HG03108 (cell line): Measurements from ENCODE around the gene ZBTB14.

ENCODE experiments used
- ATAC-seq: cut with Tn5 transposase; IDR thresholded peaks from one replicate; pipeline ENCODE4 v1.9.1; 2021; ENCODE audit warnings: moderate library complexity; ENCODE audit not compliant: unreplicated experiment

The ZBTB14 gene

DNA sequence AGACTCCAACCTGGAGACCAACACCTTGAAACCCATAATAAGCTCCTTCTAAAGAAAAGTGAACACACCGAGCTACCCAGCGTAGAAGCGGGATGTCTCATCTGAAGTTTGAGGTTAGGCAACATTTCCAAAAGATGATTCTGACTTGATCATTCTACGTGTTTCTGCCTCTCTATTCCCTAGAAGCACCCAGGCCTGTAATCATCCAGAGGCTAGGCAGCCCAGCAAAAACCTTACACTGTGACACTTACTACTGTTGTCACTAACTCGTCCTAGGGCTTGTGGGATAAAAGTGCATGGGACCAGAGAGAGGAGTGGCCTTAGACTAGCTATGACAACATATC, 1.4 kb downstream of the ZBTB14 start:
- ATAC-seq = no peak

DNA sequence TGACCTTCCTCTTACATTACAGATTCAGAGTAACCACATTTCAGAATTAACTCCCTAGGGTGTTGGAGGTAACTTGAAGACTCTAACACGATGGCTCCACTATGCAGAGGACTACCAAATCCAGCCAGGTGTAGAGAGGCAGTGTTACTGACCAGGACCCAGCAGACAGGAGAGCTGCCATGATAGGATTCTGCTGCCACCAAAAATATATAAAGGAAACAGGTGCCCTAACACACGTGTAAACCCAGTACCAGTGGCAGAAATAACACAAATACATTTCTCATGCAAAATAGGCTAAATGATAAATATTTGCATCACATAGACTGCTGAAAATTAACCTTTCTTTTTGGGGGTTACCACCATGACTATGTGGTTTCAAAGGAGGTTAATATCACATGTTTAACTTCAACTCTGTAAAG, 7.0 kb downstream of the ZBTB14 start:
- peak; percentile 79 for ATAC-seq

DNA sequence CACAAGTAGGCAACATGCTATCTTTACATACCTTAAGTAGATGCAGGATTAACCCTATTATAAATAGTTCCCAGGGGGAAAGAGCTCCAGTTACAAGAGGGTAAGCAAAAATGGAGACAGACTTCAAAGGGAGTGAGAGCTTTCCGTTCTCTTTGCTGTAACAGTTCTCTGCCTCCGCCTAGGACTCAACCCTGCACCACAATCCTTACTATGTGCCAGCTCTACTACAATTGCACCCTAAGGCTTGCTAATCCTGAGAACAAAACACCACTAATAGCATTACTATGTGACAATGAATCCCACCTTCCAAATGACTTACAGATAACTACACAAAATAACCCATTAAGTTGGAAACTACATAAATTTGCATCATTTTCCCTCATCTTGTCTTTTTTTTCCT, 7.7 kb downstream of the ZBTB14 start:
- no peak for ATAC-seq

DNA sequence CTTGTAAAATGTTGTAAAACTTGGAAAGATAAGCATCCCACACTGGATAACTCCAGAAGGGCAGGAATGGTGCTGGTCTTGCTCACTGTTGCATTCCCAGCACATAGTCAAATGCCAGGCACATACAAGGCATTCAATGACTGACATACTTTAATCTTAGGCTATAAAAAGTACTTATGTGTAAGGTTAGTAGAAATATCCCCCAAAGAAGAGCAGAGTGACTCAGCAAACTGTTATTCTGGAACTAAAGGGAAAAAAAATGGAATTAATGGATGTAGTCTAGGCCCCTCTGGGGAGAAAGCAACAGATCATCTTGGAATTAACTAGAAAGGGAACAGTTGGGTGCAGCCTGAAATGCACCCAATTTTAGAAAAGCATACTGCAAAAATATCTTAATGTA, 9.0 kb downstream of the ZBTB14 start:
- no peak for ATAC-seq

DNA sequence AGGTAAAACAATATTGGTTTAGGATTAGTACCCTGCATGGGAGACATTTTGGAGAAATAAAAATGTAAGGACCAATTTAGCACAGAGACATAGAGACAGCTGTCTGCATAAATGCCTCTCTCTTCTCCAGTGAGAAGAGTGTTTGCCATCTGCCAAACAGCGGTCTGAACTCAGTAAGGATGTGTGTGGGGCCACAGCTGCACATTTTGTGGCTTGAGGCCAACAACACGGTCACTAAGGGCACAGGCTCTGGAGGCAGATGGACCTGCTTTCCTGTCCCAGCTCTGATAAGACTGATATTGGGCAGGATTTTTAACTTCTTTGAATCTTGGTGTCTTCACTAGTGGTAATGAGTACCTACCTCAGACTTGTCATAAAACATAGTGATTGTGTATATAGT, 10.2 kb downstream of the ZBTB14 start:
- ATAC-seq = no peak

DNA sequence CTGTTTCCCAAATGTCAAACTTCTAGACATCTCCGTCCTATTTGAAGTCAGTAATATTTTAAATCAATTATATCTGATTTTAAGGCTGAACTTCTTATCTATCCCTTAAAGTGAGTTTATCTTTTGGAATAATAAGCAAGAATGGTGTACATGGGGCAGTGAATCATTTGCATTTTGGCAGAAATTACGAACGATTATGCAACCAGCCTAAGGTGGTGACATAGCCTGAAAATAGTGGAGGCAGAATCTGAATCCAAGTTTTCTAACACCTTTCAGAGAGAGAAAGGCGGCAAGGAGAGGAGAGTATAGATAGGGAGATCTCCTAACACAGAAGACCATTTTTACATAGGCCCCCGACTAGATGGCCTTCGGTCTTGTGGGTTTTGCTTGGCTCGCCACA, 10.7 kb downstream of the ZBTB14 start:
- no peak for ATAC-seq

DNA sequence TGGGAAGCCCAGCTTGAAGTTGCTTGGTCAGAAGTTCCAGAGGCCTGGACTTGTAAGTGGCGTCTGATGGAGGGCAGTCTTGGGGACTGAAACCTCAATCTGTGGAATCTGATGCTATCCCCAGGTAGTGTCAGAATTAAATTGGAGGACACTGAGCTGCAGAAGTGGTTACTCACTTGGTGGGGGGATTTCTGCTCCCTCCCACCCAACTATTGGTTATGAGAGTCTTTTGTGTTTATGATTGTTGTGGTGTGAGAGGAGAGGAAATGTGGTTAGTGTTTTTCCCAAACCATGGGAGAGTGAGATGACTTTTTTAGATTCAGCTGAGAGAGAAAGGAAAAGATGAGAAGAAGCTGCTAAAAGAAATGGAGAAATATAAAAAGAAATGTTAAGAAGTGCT, 12.8 kb downstream of the ZBTB14 start:
- ATAC-seq = no peak

DNA sequence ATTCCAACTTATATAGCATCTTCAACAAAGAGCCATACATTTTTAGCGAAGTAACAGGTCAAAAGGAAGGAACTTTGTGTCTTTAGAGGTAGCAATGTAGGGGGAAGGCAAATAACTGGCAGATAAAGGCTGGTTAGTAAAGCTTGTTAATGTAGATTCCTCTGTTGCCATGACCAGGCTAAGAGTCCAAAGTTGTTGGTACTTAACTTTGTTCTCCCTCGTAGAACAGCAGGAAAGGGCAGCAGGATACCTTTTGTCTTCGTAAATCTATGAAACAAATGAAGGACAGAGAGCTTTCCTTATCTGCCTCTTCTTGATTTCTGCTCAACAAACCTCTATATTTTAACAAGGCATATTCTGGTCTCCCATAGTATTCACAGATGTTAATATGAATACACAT, 18.6 kb downstream of the ZBTB14 start:
- no peak for ATAC-seq

DNA sequence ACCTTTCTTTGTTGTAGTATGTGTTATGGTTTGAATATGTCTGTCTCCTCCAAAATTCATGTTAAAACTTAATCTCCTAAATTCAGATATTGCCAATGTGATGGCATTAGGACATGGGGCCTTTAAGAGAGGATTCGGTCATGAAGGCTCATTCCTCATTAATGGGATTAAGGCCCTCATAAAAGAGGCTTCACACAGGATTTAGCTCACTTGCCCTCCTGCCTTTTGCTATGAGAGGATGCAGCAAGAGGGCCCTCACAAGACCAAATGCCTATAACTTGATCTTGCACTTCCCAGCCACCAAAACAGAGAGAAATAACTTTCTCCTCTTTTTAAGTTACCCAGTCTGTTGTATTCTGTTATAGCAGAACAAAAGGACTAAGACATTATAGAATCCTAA, 19.7 kb downstream of the ZBTB14 start:
- ATAC-seq = no peak

DNA sequence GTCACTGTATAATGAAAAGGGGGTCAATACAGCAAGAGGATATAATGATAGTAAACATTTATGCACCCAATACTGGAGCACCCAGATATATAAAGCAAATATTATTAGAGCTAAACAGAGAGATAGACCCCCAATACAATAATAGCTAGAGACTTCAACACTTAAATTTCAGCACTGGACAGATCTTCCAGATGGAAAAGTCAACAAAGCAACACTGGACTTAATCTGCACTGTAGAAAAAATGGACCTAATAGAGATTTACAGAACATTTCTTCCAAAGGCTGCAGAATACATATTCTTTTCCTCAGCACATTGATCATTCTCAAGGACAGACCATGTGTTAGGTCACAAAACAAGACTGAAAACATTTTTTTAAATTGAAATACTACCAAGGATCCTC, 26.7 kb downstream of the ZBTB14 start:
- no peak for ATAC-seq

DNA sequence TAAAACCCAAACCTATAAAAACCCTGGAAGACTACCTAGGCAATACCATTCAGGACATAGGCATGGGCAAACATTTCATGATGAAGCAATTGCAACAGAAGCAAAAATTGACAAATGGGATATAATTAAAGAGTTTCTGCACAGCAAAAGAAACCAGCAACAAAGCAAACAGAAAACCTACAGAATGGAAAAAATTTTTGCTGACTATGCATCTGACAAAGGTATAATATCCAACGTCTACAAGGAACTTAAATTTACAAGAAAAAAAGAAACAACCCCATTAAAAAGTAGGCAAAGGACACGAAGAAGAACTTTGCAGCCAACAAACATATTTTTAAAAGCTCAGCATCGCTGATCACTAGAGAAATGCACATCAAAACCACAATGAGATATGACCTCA, 28.8 kb downstream of the ZBTB14 start:
- no peak for ATAC-seq

DNA sequence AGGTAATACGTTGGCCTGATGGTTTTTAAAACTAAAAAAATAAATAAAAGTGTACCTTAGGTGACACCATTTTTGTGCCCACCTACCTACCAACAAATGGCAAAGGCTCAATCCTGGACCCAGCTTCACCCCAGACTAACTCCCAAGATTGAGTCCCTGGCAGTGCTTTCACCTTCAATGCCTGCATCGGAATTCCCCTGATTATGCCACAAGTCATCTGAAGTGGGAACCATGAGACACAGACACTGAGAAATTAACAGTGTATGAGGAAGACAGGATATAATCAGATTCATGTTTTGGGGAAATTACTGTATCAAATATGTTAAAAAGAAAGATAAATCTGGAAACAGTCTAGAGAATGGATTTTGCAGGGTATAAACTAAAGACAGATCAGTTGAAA, 41.6 kb downstream of the ZBTB14 start:
- ATAC-seq = no peak

DNA sequence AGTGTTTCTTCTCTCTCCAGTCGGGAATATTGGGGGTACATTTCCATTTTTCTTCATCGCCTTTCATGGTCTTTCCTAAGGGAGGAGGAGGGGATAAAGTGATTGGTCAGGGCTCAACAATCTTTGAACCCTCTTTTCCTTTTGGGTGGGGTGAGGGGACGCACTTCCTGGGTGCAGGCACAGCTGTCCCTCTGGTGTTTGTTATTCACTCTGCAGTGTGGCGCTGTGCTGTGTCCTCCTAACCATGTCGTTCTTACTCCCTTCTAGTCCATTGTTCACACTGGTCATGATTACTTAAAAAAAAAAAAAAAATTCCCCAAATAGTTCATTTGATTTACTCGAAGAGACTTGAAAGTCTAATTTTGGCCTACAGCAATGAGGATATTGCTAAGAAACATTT, 44.4 kb downstream of the ZBTB14 start:
- ATAC-seq = no peak

DNA sequence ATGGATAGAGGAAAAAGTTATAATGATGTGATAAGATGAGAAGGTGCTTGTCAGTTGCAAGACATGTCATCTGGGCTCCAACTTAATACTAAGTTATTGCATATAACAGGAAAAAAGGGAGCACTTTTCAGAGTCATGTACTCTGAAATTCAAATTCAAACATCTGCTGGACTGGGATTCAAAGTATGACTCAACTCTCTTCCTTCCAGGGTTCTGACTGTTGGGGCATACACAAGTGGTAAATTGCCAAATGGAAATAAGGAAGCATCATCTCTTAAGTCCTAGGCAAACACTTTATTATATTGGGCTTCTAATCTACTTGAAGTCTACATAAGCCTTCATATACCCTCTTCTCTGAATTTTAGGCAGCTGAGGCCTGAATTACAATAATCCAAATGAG, 44.9 kb downstream of the ZBTB14 start:
- no peak for ATAC-seq

DNA sequence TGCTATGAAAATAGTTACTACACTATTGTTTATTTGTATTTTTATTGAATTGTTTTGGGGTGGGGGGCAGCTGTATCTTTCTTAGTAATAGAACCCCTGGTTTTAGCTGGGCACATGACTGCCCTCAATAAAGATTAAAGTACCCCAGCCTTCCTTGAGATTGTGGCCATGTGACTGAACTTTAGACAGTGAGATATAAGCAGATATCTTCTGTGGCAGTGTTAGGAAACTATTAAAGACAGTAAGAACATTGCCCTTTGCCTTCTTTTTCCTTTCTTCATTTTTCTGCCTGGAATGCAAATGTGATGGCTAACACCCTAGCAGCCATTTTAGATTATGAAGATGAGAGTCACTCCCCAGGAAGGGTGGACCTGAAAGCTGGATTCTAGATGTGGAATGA, 50.6 kb downstream of the ZBTB14 start:
- ATAC-seq = no peak

DNA sequence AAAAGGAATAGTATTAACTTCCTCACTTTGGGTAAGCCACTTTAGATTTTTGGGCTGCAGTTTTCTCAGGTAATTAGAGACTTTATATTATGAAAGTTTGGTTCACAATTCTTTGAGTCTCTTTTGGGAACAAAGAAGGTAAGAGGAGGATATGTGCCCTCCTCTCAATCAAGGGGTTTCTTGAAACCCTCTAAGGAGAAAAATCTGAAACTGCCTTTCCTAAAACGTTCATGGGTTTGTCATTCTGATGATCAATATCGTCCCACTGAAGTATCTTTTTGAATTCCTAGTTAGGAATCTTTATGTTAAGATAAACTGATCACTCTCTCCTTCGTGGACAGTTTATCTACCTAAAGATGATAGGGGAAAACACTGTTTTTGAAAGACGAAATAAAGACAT, 56.1 kb downstream of the ZBTB14 start:
- no peak for ATAC-seq
